Endothelial cell of umbilical vein (primary cell): ENCODE measurements around the gene ATP6AP2. TPM values are rescaled to one million over a fixed set of nuclear protein-coding genes. Genes with fewer than 3 reads are reported as not detected.

Experiments used
- BruUV-seq: library from RNA; stranded (reverse); fragments of 400-500 nt; replicated peaks from 2 replicates; lab custom pipeline; 2021; lab: Mats Ljungman, UMichigan
- CTCF ChIA-PET: fragments of 300-600, 350-600 bp; sonication (Branson Sonifier 250); formaldehyde crosslinking; loops from one replicate; lab custom pipeline; 2021; ENCODE audit warnings: antibody characterized with exemption, inconsistent platforms; lab: Charles Lee
- POLR2A ChIA-PET: fragments of 300-600, 350-600 bp; sonication (Branson Sonifier 250); formaldehyde crosslinking; loops from one replicate; lab custom pipeline; 2021; ENCODE audit warnings: antibody characterized with exemption, inconsistent platforms; lab: Charles Lee
- DNase-seq: peaks from one replicate; pipeline ENCODE4 v3.0.0-alpha.2; 2011; ENCODE audit warnings: low read depth, low spot score
- FAIRE-seq: peaks from 2 replicates; lab custom pipeline; 2011; peaks lifted over from hg19 to GRCh38; lab: Jason Lieb, UNC
- H2AFZ ChIP-seq: 2 replicates; pipeline ENCODE4 v1.6.0; 2012; ENCODE audit warnings: low read depth, low read length, control low read depth, inconsistent platforms
- H3K27ac ChIP-seq: 2 replicates; pipeline ENCODE4 v1.5.1; 2011; ENCODE audit warnings: low read depth, mild to moderate bottlenecking, control low read depth, low read length, moderate library complexity; ENCODE audit not compliant: insufficient read depth
- H3K27me3 ChIP-seq, 2 experiments: 2 replicates each; pipeline versions ENCODE4 v1.6.0 to v1.6.1; 2011; ENCODE audit warnings: low read length in 2 of 2, mixed read lengths in 1 of 2; ENCODE audit not compliant: control insufficient read depth in 2 of 2, insufficient read depth in 2 of 2
- H3K36me3 ChIP-seq, 2 experiments: 2 replicates in 1 of 2; 3 replicates in 1 of 2; pipeline ENCODE4 v1.5.1; 2011; ENCODE audit warnings: low read length in 2 of 2, mild to moderate bottlenecking in 1 of 2, moderate library complexity in 1 of 2; ENCODE audit not compliant: control insufficient read depth in 2 of 2, insufficient read depth in 2 of 2; ENCODE audit errors: extremely low read depth in 1 of 2
- H3K4me1 ChIP-seq: 3 replicates; pipeline ENCODE4 v1.5.1; 2011; ENCODE audit warnings: mild to moderate bottlenecking, low read length; ENCODE audit not compliant: control insufficient read depth, insufficient read depth; ENCODE audit errors: extremely low read depth
- H3K4me2 ChIP-seq: 2 replicates; pipeline ENCODE4 v1.6.1; 2011; ENCODE audit warnings: low read length, control low read depth, mixed read lengths; ENCODE audit not compliant: insufficient read depth
- H3K4me3 ChIP-seq, 3 experiments: fragments of 200-600 bp in 1 of 3; sonication (generic), shearing (Covaris generic) in 1 of 3; replicated peaks in 1 of 3; 2 replicates each; pipeline ENCODE4 v1.5.1; 2011 to 2016; ENCODE audit warnings: control low read depth in 3 of 3, low read length in 3 of 3, mild to moderate bottlenecking in 2 of 3, inconsistent platforms in 1 of 3, low read depth in 1 of 3, moderate library complexity in 1 of 3; ENCODE audit not compliant: insufficient read depth in 1 of 3
- H3K79me2 ChIP-seq: 2 replicates; pipeline ENCODE4 v1.6.0; 2012; ENCODE audit warnings: low read length, inconsistent platforms; ENCODE audit not compliant: control insufficient read depth, insufficient read depth
- H3K9ac ChIP-seq: replicated peaks from 2 replicates; pipeline ENCODE3; 2011; ENCODE audit warnings: low read length, control low read depth; ENCODE audit not compliant: insufficient read depth; ENCODE audit errors: extremely low read depth
- H3K9me1 ChIP-seq: replicated peaks from 3 replicates; pipeline ENCODE4 v1.6.0; 2011; ENCODE audit warnings: mild to moderate bottlenecking, low read length; ENCODE audit not compliant: control insufficient read depth, insufficient read depth; ENCODE audit errors: extremely low read depth
- H3K9me3 ChIP-seq: replicated peaks from 2 replicates; pipeline ENCODE4 v1.5.1; 2012; ENCODE audit warnings: low read length, inconsistent platforms; ENCODE audit not compliant: control insufficient read depth, insufficient read depth
- H4K20me1 ChIP-seq: replicated peaks from 2 replicates; pipeline ENCODE3; 2011; ENCODE audit warnings: mild to moderate bottlenecking, low read length; ENCODE audit not compliant: control insufficient read depth, insufficient read depth; ENCODE audit errors: extremely low read depth
- POLR2AphosphoS5 ChIP-seq: IDR thresholded peaks from 2 replicates; pipeline ENCODE4 v1.6.1; 2012; ENCODE audit warnings: low read depth, mild to moderate bottlenecking, control low read depth, low read length, moderate library complexity; ENCODE audit not compliant: insufficient read depth
- dilution Hi-C: fragments of 300-500 bp; cut with MboI; formaldehyde crosslinking; loops from one replicate; pipeline ENCODE4 v1.15.0; 2019; ENCODE audit warnings: low sequenced_read_pairs; ENCODE audit not compliant: extremely low pct_ligation_motif_present
- intact Hi-C: fragments of 100-400 bp; cut with micrococcal nuclease; formaldehyde crosslinking; loops from one replicate; pipeline ENCODE4 v1.10.0; 2022
- polyA plus RNA-seq, 4 experiments: library from polyadenylated mRNA; depleted of rRNA in 3 of 4; stranded (reverse) in 3 of 4; unstranded in 1 of 4; fragments of >200 nt; gene quantifications; 2 replicates each; pipeline versions ENCODE4 v1.2.1 to v1.2.3, GENCODE V29; 2011 to 2012; ENCODE audit warnings: missing spikeins in 1 of 4
- total RNA-seq: library from RNA; stranded (reverse); gene quantifications from 2 replicates; pipeline ENCODE4 v1.2.3, GENCODE V29; 2021
- TF ChIP-seq, protein P1 (sequence below), 2 donors: IDR thresholded peaks; 1 replicate in 1 of 2; 2 replicates in 1 of 2; pipeline ENCODE4 v1.5.1; 2011; ENCODE audit warnings: low read length in 2 of 2, mild to moderate bottlenecking in 2 of 2, moderate library complexity in 2 of 2, control low read depth in 1 of 2, inconsistent platforms in 1 of 2, low read depth in 1 of 2; ENCODE audit not compliant: insufficient read depth in 1 of 2; ENCODE audit errors: extremely low read depth in 1 of 2

Gene ATP6AP2
- total and polyA plus RNA-seq, 2 donors (not counting 3 experiments of a cell fraction or from before 2014, with no cell fraction given): 84.6 to 95.9 TPM

DNA sequence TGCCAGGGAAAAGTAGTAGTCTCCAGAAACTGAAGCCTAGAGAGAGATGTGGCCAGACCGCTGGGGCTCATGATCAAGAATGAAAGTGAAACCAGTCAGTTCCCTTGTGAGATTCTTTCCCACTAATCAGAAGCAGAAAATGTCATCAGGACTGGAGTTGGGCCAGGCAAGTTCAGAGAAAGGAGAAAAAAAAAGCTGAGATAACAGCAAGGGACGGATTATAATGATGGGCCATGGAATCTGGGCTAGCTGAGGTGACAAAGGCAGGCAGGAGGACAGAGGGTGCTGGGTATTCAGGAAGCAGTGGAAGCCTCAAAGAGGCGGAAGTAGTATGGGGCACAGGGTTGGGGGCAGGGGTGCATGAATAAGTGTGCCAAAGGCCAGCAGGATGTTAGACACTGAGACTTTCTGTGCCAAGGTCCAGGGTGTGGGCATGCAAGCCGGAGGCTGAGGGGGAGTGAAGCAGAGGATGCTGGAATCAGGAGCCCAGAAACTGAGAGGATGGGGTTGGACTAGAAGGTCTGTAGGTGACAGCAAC is 64.1 kb downstream of the ATP6AP2 start:
- no peaks in the 10 kb centered on the region for H3K9me3 ChIP-seq
- peak; percentile 71 for DNase-seq
- peak; percentile 87 for FAIRE-seq
- peaks cover 54% of the 10 kb centered on the region for H3K79me2 ChIP-seq
- dilution Hi-C loops (no loop called here), intact Hi-C loops (loop anchor here (2.0 kb wide), 1 partner anchor 64 kb away; the partner anchor contains the start of gene ATP6AP2)
- peak overlapping the region; percentile 62 for H2AFZ ChIP-seq
- H3K36me3 ChIP-seq: no peaks in the 10 kb centered on the region
- ChIA-PET CTCF (interaction anchor here (0.5 to 3.2 kb wide), 2 partner anchors 101 to 387 kb away, joined by 3 to 22 read pairs; no protein-coding TSS in a partner anchor), POLR2A (no interaction called here)
- no TSS peak for BruUV-seq
- no peaks in the 10 kb centered on the region for H3K27me3 ChIP-seq
- no peaks in the 10 kb centered on the region for H3K9me1 ChIP-seq
- H3K4me2 ChIP-seq: peak overlapping the region; percentile 95
- H3K9ac ChIP-seq: peak overlapping the region; percentile 68
- peak overlapping the region; percentile 29 to 74 (median 45) for H3K4me3 ChIP-seq
- peak; percentile 9 for TF ChIP-seq POLR2AphosphoS5
- TF ChIP-seq, protein P1, sequence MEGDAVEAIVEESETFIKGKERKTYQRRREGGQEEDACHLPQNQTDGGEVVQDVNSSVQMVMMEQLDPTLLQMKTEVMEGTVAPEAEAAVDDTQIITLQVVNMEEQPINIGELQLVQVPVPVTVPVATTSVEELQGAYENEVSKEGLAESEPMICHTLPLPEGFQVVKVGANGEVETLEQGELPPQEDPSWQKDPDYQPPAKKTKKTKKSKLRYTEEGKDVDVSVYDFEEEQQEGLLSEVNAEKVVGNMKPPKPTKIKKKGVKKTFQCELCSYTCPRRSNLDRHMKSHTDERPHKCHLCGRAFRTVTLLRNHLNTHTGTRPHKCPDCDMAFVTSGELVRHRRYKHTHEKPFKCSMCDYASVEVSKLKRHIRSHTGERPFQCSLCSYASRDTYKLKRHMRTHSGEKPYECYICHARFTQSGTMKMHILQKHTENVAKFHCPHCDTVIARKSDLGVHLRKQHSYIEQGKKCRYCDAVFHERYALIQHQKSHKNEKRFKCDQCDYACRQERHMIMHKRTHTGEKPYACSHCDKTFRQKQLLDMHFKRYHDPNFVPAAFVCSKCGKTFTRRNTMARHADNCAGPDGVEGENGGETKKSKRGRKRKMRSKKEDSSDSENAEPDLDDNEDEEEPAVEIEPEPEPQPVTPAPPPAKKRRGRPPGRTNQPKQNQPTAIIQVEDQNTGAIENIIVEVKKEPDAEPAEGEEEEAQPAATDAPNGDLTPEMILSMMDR (IDR thresholded peaks at IDR 0.05; ENCODE audit: extremely low read depth in 1 of 2, insufficient read depth in 1 of 2, low read depth in 1 of 2, low read length in 2 of 2): no peak
- H3K27ac ChIP-seq: peak overlapping the region; percentile 80
- H3K4me1 ChIP-seq: peaks cover 21% of the 10 kb centered on the region
- no peaks in the 10 kb centered on the region for H4K20me1 ChIP-seq
